ENCODE results near the gene NTHL1.

- TF ChIP-seq CTCF (IDR thresholded peaks at IDR 0.05) (no peak), ZFX (IDR thresholded peaks at IDR 0.05; ENCODE audit: borderline replicate concordance) (no peak)
Measured at GRCh38 chr16:2086812-2087747, 39.4 kb upstream of the NTHL1 start.
